Endothelial cell (in vitro differentiated cells): ENCODE measurements around the gene B9D1. TPM values are rescaled to one million over a fixed set of nuclear protein-coding genes. Genes with fewer than 3 reads are reported as not detected.

Experiments
- DNase-seq: peaks from one replicate; pipeline ENCODE4 v3.0.0; 2021; ENCODE audit warnings: low spot score
- H3K27ac Mint-ChIP-seq: one replicate; pipeline ENCODE4 v1.8.0; 2021; ENCODE audit warnings: mixed read lengths, inconsistent platforms; ENCODE audit not compliant: unreplicated experiment
- H3K27me3 Mint-ChIP-seq: one replicate; pipeline ENCODE4 v1.8.0; 2021; ENCODE audit warnings: mild to moderate bottlenecking, moderate library complexity, mixed read lengths, inconsistent platforms; ENCODE audit not compliant: unreplicated experiment
- H3K36me3 Mint-ChIP-seq: one replicate; pipeline ENCODE4 v1.8.0; 2021; ENCODE audit warnings: mild to moderate bottlenecking, low read depth, mixed read lengths, inconsistent platforms; ENCODE audit not compliant: unreplicated experiment
- H3K4me1 Mint-ChIP-seq: one replicate; pipeline ENCODE4 v1.8.0; 2021; ENCODE audit warnings: mild to moderate bottlenecking, mixed read lengths, inconsistent platforms; ENCODE audit not compliant: unreplicated experiment
- H3K4me3 Mint-ChIP-seq: one replicate; pipeline ENCODE4 v1.8.0; 2021; ENCODE audit warnings: mild to moderate bottlenecking, mixed read lengths, inconsistent platforms; ENCODE audit not compliant: unreplicated experiment
- H3K9me3 Mint-ChIP-seq: one replicate; pipeline ENCODE4 v1.8.0; 2021; ENCODE audit warnings: mixed read lengths, inconsistent platforms; ENCODE audit not compliant: unreplicated experiment
- CTCF ChIP-seq: fragments of 200-600 bp; sonication (generic); IDR thresholded peaks from one replicate; pipeline ENCODE4 v1.5.0; 2021; ENCODE audit warnings: antibody characterized with exemption; ENCODE audit not compliant: unreplicated experiment
- total RNA-seq: library from RNA; stranded (reverse); fragmentation: NEBNext Ultra II Directional; extraction: Animal tissue kit (Norgen Biotek cat#: 25700); gene quantifications from one replicate; pipeline ENCODE4 v1.2.1, GENCODE V29; 2021; ENCODE audit not compliant: unreplicated experiment

The B9D1 gene
- total RNA-seq, 1 donor from 2014 or later = 6.2 TPM

- Mint-ChIP-seq H3K9me3 (no peaks in the 10 kb centered on the region), H3K27me3 (peaks cover 2% of the 10 kb centered on the region), H3K4me3 (no peak overlapping the region), H3K4me1 (no peaks in the 10 kb centered on the region), H3K36me3 (no peaks in the 10 kb centered on the region), H3K27ac (no peak overlapping the region)
- TF ChIP-seq CTCF = no peak
- DNase-seq = no peak
Observed at GRCh38 chr17:19404264-19404663, 41.7 kb upstream of the B9D1 start.

GRCh38 chr17:19403021-19403420 lies 40.5 kb upstream of the B9D1 start:
- TF ChIP-seq CTCF = no peak
- Mint-ChIP-seq H3K4me3 (no peak overlapping the region), H3K27me3 (peaks cover 3% of the 10 kb centered on the region), H3K36me3 (no peaks in the 10 kb centered on the region), H3K27ac (no peak overlapping the region), H3K4me1 (peaks cover 3% of the 10 kb centered on the region), H3K9me3 (no peaks in the 10 kb centered on the region)
- DNase-seq = no peak

GRCh38 chr17:19402171-19402570 lies 39.6 kb upstream of the B9D1 start:
- no peak for TF ChIP-seq CTCF
- DNase-seq = no peak
- no peaks in the 10 kb centered on the region for H3K36me3 Mint-ChIP-seq
- peaks cover 3% of the 10 kb centered on the region for H3K27me3 Mint-ChIP-seq
- H3K27ac Mint-ChIP-seq = no peak overlapping the region
- H3K9me3 Mint-ChIP-seq = no peaks in the 10 kb centered on the region
- no peak overlapping the region for H3K4me3 Mint-ChIP-seq
- H3K4me1 Mint-ChIP-seq = peaks cover 3% of the 10 kb centered on the region

- no peak overlapping the region for H3K27ac Mint-ChIP-seq
- no peak for TF ChIP-seq CTCF
- no peak for DNase-seq
- peaks cover 3% of the 10 kb centered on the region for H3K4me1 Mint-ChIP-seq
- H3K4me3 Mint-ChIP-seq = no peak overlapping the region
- peaks cover 3% of the 10 kb centered on the region for H3K27me3 Mint-ChIP-seq
- no peaks in the 10 kb centered on the region for H3K36me3 Mint-ChIP-seq
- no peaks in the 10 kb centered on the region for H3K9me3 Mint-ChIP-seq
Observed at GRCh38 chr17:19401321-19402010, 38.9 kb upstream of the B9D1 start.

GRCh38 chr17:19399750-19400450 lies 37.4 kb upstream of the B9D1 start:
- no peak for TF ChIP-seq CTCF
- Mint-ChIP-seq H3K27me3 (peaks cover 3% of the 10 kb centered on the region), H3K4me3 (no peak overlapping the region), H3K4me1 (peaks cover 3% of the 10 kb centered on the region), H3K36me3 (no peaks in the 10 kb centered on the region), H3K27ac (no peak overlapping the region), H3K9me3 (no peaks in the 10 kb centered on the region)
- DNase-seq = no peak
